ENCODE data around the gene CTDSPL.

- TF ChIP-seq EZH2 (IDR thresholded peaks at IDR 0.05; ENCODE audit: borderline replicate concordance, low read depth, low read length, severe bottlenecking) (no peak), CTCF (IDR thresholded peaks at IDR 0.05; ENCODE audit: borderline replicate concordance, extremely low read depth, low read length, poor library complexity, severe bottlenecking) (no peak)
Measured at GRCh38 chr3:37832480-37832879, 29.2 kb upstream of the CTDSPL start.
